Fibroblast of lung (primary cell): ENCODE data around the gene PTPRA.

ENCODE experiments used
- CTCF ChIP-seq, 2 donors: IDR thresholded peaks in 1 of 2; conservative IDR thresholded peaks in 1 of 2; 1 replicate in 1 of 2; 2 replicates in 1 of 2; pipeline ENCODE4 v1.5.1; 2011 to 2012; ENCODE audit warnings: low read length in 2 of 2, control low read depth in 1 of 2, inconsistent platforms in 1 of 2, low read depth in 1 of 2, mild to moderate bottlenecking in 1 of 2
- EZH2 ChIP-seq: IDR thresholded peaks from 2 replicates; pipeline ENCODE4 v1.5.1; 2012; ENCODE audit warnings: low read length, control low read depth, mild to moderate bottlenecking; ENCODE audit errors: missing control alignments

GRCh38 chr20:2825761-2826160 is 47.5 kb upstream of the PTPRA start:
- TF ChIP-seq CTCF (conservative IDR thresholded peaks at IDR 0.05 in 1 of 2, IDR thresholded peaks at IDR 0.05 in 1 of 2; ENCODE audit: low read depth in 1 of 2, low read length in 2 of 2) (no peak), EZH2 (no peak)
